HepG2 (cell line): Measurements from ENCODE around the gene STIMATE. TPM values are rescaled to one million over a fixed set of nuclear protein-coding genes. Genes with fewer than 3 reads are reported as not detected.

ENCODE experiments used
- ATAC-seq: fragments of 200-7000 bp; cut with Tn5 transposase; 3 replicates; pipeline ENCODE4 v1.9.1; 2020; ENCODE audit warnings: mild to moderate bottlenecking, moderate library complexity
- BruUV-seq: library from RNA; stranded (reverse); fragments of 400-500 nt; replicated peaks from 2 replicates; lab custom pipeline; 2021; lab: Mats Ljungman, UMichigan
- CTCF ChIA-PET: fragments of 300-600 bp; formaldehyde crosslinking; extraction: SDS; loops from one replicate; lab custom pipeline; 2021; ENCODE audit warnings: low total read pairs, inconsistent platforms, low intra/inter-chr PET ratio; lab: Yijun Ruan, JAX
- POLR2A ChIA-PET: fragments of 350-600 bp; sonication (Branson Sonifier 250); formaldehyde crosslinking; loops from one replicate; lab custom pipeline; 2020; ENCODE audit warnings: antibody characterized with exemption, inconsistent platforms; lab: Yijun Ruan, JAX
- DNase-seq: peaks from one replicate; pipeline ENCODE4 v3.0.0-alpha.2; 2015; ENCODE audit warnings: low spot score
- FAIRE-seq: peaks from 3 replicates; lab custom pipeline; 2011; peaks lifted over from hg19 to GRCh38; lab: Jason Lieb, UNC
- H2AFZ ChIP-seq: one replicate; pipeline ENCODE4 v1.6.1; 2011; ENCODE audit warnings: low read length, inconsistent platforms
- H3K27ac ChIP-seq: fragments of 300-600 bp; 3 replicates; pipeline ENCODE4 v1.8.0; 2011; ENCODE audit warnings: mixed run types, mild to moderate bottlenecking, mixed read lengths, low read length, inconsistent platforms; ENCODE audit not compliant: insufficient read depth; ENCODE audit errors: extremely low read length
- H3K27me3 ChIP-seq, 2 experiments: fragments of 200-600 bp in 1 of 2; 2 replicates in 1 of 2; 3 replicates in 1 of 2; pipeline versions ENCODE4 v1.6.0 to v1.8.0; 2011; ENCODE audit warnings: low read length in 2 of 2, mild to moderate bottlenecking in 2 of 2, moderate library complexity in 2 of 2, inconsistent platforms in 1 of 2; ENCODE audit not compliant: insufficient read depth in 2 of 2, control insufficient read depth in 1 of 2
- H3K36me3 ChIP-seq, 2 experiments: fragments of 200-600 bp in 1 of 2; replicated peaks in 1 of 2; 2 replicates in 1 of 2; 3 replicates in 1 of 2; pipeline versions ENCODE4 v1.5.1 to v1.8.0; 2011; ENCODE audit warnings: low read length in 2 of 2, inconsistent platforms in 1 of 2; ENCODE audit not compliant: insufficient read depth in 2 of 2, control insufficient read depth in 1 of 2
- H3K4me1 ChIP-seq: 2 replicates; pipeline ENCODE4 v1.5.1; 2012; ENCODE audit warnings: low read length, inconsistent platforms; ENCODE audit not compliant: insufficient read depth
- H3K4me2 ChIP-seq: 2 replicates; pipeline ENCODE4 v1.6.0; 2011; ENCODE audit warnings: low read depth, low read length, inconsistent platforms
- H3K4me3 ChIP-seq, 3 experiments: fragments of 200-600 bp in 1 of 3; sonication (generic), shearing (Covaris generic) in 1 of 3; replicated peaks in 1 of 3; 2 replicates each; pipeline ENCODE4 v1.5.1; 2011 to 2016; ENCODE audit warnings: low read length in 3 of 3, inconsistent platforms in 2 of 3, low read depth in 2 of 3, mild to moderate bottlenecking in 2 of 3, control low read depth in 1 of 3, mixed read lengths in 1 of 3; ENCODE audit not compliant: insufficient read depth in 1 of 3
- H3K79me2 ChIP-seq: one replicate; pipeline ENCODE4 v1.6.1; 2011; ENCODE audit warnings: low read length, inconsistent platforms; ENCODE audit not compliant: insufficient read depth
- H3K9ac ChIP-seq: 2 replicates; pipeline ENCODE4 v1.6.0; 2011; ENCODE audit warnings: mild to moderate bottlenecking, low read depth, low read length, inconsistent platforms; ENCODE audit not compliant: insufficient read depth
- H3K9me3 ChIP-seq: 2 replicates; pipeline ENCODE4 v1.5.1; 2012; ENCODE audit warnings: mild to moderate bottlenecking, low read length
- H4K20me1 ChIP-seq: 2 replicates; pipeline ENCODE4 v1.6.0; 2011; ENCODE audit warnings: inconsistent platforms, mild to moderate bottlenecking, low read length, moderate library complexity; ENCODE audit not compliant: insufficient read depth
- ARNTL ChIP-seq: sonication (generic); formaldehyde crosslinking; IDR thresholded peaks from 2 replicates; pipeline ENCODE4 v1.4.0; 2020; ENCODE audit warnings: mild to moderate bottlenecking, missing genetic modification reagents
- CBX2 ChIP-seq, 2 experiments: fragments of 200-600 bp in 1 of 2; sonication (generic); formaldehyde crosslinking in 1 of 2; IDR thresholded peaks; 2 replicates each; pipeline versions ENCODE4 v1.7.0 to v1.8.1; 2018 to 2022; ENCODE audit warnings: low read depth in 2 of 2, low read length in 1 of 2, mild to moderate bottlenecking in 1 of 2, missing genetic modification reagents in 1 of 2
- DNMT3B ChIP-seq: conservative IDR thresholded peaks from 2 replicates; pipeline ENCODE4 v1.6.1; 2016; ENCODE audit warnings: missing biosample characterization, control low read depth
- MAFG ChIP-seq: sonication (generic); formaldehyde crosslinking; IDR thresholded peaks from 2 replicates; pipeline ENCODE4 v1.5.1; 2020; ENCODE audit warnings: mild to moderate bottlenecking, missing genetic modification reagents
- MEIS1 ChIP-seq: sonication (generic); formaldehyde crosslinking; IDR thresholded peaks from 2 replicates; pipeline ENCODE4 v1.9.0; 2021; ENCODE audit warnings: mild to moderate bottlenecking, missing genetic modification reagents, moderate library complexity, borderline replicate concordance
- MIXL1 ChIP-seq: IDR thresholded peaks from 2 replicates; pipeline ENCODE4 v1.6.1; 2016
- PHB2 ChIP-seq: fragments of 450-650 bp; IDR thresholded peaks from 2 replicates; pipeline ENCODE4 v1.6.1; 2018; ENCODE audit not compliant: partially characterized antibody
- ZNF225 ChIP-seq: sonication (generic); formaldehyde crosslinking; IDR thresholded peaks from 2 replicates; pipeline ENCODE4 v1.4.0; 2020; ENCODE audit warnings: mild to moderate bottlenecking, missing genetic modification reagents
- ZNF335 ChIP-seq: sonication (generic); formaldehyde crosslinking; IDR thresholded peaks from 2 replicates; pipeline ENCODE4 v1.4.0; 2020; ENCODE audit warnings: missing genetic modification reagents
- WGBS: methylation state at CpG from one replicate; pipeline ENCODE4 v1.1.6; 2017; ENCODE audit warnings: low lambda C conversion rate; 5-methylcytosine and 5-hydroxymethylcytosine counted together
- in situ Hi-C: cut with HindIII; loops from 2 replicates; pipeline ENCODE4 v1.10.0; 2017; ENCODE audit warnings: low pct_unique_long_range_greater_than_20kb; ENCODE audit not compliant: extremely low pct_ligation_motif_present
- intact Hi-C: fragments of 100-400 bp; cut with micrococcal nuclease; formaldehyde crosslinking; loops from one replicate; pipeline ENCODE4 v1.10.0; 2022; ENCODE audit not compliant: unreplicated experiment
- polyA plus RNA-seq, 8 experiments: library from polyadenylated mRNA; depleted of rRNA in 3 of 8; stranded (reverse) in 7 of 8; unstranded in 1 of 8; fragments of >200 nt; fragmentation: Illumina TruSeq in 4 of 8; extraction: Trizol in 4 of 8; gene quantifications; 2 replicates each; pipeline versions ENCODE4 v1.2.1 to v1.2.3, GENCODE V29; 2011 to 2016; ENCODE audit warnings: low read depth in 4 of 8, missing spikeins in 1 of 8, mixed read lengths in 1 of 8; ENCODE audit not compliant: insufficient read depth in 1 of 8
- total RNA-seq, 5 experiments: library from RNA; depleted of rRNA; stranded (reverse); fragments of >200 nt; fragmentation: Illumina TruSeq; extraction: Trizol; gene quantifications; 2 replicates each; pipeline ENCODE4 v1.2.3, GENCODE V29; 2016; ENCODE audit warnings: low read depth in 1 of 5
- TF ChIP-seq, protein P1 (sequence below): sonication (generic); formaldehyde crosslinking; IDR thresholded peaks from 2 replicates; pipeline ENCODE4 v1.8.0; 2022; ENCODE audit warnings: missing genetic modification reagents, low read depth, mild to moderate bottlenecking, borderline replicate concordance
- TF ChIP-seq, protein P2 (sequence below): sonication (generic); formaldehyde crosslinking; IDR thresholded peaks from 2 replicates; pipeline ENCODE4 v1.8.1; 2023; ENCODE audit warnings: missing genetic modification reagents, mild to moderate bottlenecking, borderline replicate concordance

STIMATE gene
- total and polyA plus RNA-seq, 2 of the 13 experiments (the other 11 are each of a cell fraction or from before 2014, with no cell fraction given) = 5.7 to 11.7 TPM

DNA sequence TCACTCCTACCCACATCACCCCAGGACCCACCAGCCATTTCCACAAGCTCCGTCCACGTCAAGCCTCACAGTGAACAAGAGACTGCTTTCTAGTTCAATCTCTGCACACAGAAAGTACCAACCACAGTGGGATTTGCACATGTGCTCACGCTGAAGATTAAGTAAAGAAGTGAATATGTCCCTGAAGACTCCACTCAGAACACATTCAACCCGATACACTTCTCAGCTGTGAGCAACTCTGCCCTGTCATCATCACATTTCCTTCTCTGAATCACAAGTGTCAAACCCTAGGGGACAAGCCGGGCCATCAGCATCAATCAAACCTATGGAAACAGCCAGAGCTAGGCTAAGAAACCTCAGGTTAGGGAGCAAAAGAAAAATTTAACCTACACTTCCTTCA, 1.9 kb downstream of the STIMATE start:
- BruUV-seq = no TSS peak
- H3K9ac ChIP-seq = no peak overlapping the region
- TF ChIP-seq, protein P1, sequence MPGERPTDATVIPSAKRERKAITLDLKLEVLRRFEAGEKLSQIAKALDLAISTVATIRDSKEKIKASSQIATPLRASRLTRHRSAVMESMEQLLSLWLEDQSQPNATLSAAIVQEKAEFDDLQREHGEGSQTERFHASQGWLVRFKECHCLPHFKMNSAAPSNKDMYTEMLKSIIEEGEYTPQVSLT = no peak
- TF ChIP-seq, protein P2, sequence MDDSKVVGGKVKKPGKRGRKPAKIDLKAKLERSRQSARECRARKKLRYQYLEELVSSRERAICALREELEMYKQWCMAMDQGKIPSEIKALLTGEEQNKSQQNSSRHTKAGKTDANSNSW (CRISPR knock-in tag) = no peak
- TF ChIP-seq ARNTL (CRISPR knock-in tag) (no peak), ZNF225 (CRISPR knock-in tag) (no peak), PHB2 (no peak), ZNF335 (CRISPR knock-in tag) (no peak), DNMT3B (no peak), MIXL1 (CRISPR knock-in tag) (no peak), MAFG (CRISPR knock-in tag) (no peak), CBX2 (IDR thresholded peaks at IDR 0.05; ENCODE audit: low read depth, low read length) (no peak), CBX2 (CRISPR knock-in tag; IDR thresholded peaks at IDR 0.05; ENCODE audit: low read depth) (no peak), MEIS1 (CRISPR knock-in tag) (no peak)
- TF ChIP-seq, all 625 proteins: peak for 0
- Histone ChIP-seq H3K4me2 (peak overlapping the region; percentile 100; the same call in 1 of the 2 replicates), H3K36me3 (no peaks in the 10 kb centered on the region; a peak in 1 of 5 replicates), H3K4me1 (peaks cover 66% of the 10 kb centered on the region), H3K27ac (no peak overlapping the region), H3K9me3 (no peaks in the 10 kb centered on the region), H3K4me3 (no peak overlapping the region), H2AFZ (no peak overlapping the region), H4K20me1 (no peaks in the 10 kb centered on the region), H3K27me3 (no peaks in the 10 kb centered on the region), H3K79me2 (peaks cover 12% of the 10 kb centered on the region)
- ATAC-seq (no peak), DNase-seq (no peak), FAIRE-seq (no peak)
- WGBS = 75% methylated on average over 5 of the region's 5 CpGs
- CTCF ChIA-PET = no interaction called here
- intact Hi-C loops (no loop called here), in situ Hi-C loops (no loop called here)
- POLR2A ChIA-PET = no interaction called here
